Measurements from ENCODE around the gene FHOD3. TPM values are rescaled to one million over a fixed set of nuclear protein-coding genes. Genes with fewer than 3 reads are reported as not detected.
A peak's percentile ranks its signal among the peaks of the same experiment; 100 is the strongest.

FHOD3 gene
- polyA plus RNA-seq, 3 donors: 36.0 to 44.2 (median 39.2) TPM

DNA sequence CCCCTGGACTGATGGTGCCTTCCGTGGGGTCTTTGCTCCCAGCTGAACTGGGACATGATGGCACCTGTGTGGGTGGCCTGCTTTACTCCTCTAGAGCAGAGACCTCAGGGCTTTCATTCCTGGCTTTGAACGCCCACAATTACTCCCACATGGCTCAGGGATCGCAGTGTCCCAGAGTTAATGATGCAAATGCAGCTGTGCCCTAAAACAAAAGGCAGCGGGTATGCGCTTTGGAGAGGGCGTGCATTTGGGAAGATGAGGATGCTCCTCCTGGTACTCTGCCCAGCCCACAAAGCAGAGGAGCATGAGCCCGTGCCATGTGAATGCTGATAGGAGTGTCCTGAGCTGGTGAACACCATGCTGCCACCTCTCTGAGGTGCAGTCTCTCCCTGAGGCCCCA lies 173.4 kb downstream of the FHOD3 start:
- DNase-seq: no peak

DNA sequence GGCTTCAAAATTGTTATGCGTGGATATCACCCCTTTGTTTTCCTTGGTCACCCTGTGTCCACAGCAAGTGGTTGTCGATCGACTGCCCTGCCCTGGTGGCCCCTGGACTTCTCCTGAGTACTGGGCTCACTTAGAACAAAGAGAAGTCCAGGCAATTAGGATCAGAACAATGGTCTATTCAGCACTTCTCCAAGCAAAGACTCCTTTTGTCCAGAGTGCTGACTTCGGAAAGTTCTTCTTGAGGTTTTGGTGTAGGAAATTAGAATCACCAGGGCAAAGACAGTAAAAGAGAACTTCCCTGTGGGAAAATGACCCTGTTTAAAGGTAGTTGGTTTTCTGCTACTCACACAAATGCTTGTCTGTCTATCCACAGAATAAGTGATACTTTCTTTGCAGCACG lies 173.9 kb downstream of the FHOD3 start:
- no peak for DNase-seq

DNA sequence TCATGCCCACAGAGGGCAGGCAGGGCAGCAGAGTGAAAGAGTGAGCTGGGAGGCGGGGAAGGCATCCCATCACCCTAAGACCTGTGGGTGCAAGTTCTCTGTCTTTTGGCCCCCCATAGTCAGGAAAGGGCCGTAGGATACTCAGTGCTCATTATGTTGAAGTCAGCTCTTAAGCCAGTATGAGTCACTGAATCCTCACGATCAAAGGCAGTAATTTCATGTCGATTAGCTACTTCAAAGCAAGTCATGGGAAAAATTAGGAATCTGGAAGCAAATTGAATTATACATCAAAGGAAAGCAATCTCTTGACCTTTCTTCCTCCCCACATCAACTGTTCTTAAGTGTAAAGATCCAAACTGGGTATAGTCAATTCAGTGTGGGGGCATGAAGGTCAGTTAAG lies 178.9 kb downstream of the FHOD3 start:
- DNase-seq: no peak

DNA sequence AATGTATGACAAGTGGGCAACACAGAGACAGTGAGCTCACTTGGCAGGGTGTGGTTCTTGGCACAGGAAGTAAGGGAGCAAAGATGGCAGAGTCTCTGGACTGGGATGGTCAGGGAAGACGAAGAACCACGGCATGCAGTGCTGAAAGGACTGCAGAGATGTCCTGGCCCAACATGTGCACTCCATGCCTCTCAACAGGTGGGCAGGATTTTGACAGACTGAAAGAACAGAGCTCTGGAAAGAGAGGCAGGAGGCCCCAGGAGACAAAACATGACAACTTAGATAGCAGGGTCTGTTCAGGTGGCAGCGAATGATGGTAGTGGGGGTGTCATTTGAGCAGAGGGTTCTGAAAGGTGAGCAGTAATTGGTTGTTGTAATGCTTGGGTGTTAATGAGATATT lies 180.3 kb downstream of the FHOD3 start:
- DNase-seq: no peak

DNA sequence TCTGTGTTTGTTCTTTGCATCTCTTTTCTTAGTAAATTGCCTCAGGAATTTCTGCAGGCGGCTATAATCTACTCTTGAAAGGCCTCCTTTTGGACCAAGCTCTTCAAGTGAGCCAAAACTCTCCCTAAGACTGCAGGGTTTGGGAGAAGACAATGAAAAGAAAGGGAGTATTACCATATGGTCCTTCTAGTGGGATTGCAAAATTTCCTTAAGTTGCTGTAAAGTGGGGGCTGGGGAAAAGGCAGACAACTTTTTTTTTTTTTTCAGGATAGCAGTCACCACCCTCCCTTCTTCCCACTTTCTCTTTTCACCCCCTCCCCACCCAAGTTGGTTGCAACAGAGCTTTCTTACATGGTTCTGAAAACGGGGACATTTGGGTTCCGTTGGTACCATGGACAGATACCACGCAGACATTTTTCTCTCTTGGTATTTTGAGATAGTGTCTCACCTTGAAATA lies 183.7 kb downstream of the FHOD3 start:
- no peak for DNase-seq

DNA sequence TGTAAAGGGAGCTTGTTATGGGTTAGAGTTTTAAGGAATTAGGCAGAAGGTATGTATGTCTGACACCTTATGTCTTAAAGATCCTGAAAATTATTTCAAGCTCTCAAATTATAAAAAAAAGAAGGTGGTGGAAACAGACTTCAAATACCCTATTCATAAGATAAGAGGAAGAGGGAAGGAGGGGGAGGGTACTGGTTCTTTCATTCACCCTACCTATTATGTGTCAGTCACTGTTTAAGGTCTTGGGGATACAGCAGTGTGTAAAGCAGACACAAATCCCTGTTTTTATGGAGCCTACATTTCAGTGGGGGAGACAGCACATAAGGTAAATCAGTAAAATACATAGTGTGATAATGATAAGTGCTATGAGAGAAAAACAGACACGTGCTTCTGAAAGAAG lies 184.4 kb downstream of the FHOD3 start:
- no peak for DNase-seq

DNA sequence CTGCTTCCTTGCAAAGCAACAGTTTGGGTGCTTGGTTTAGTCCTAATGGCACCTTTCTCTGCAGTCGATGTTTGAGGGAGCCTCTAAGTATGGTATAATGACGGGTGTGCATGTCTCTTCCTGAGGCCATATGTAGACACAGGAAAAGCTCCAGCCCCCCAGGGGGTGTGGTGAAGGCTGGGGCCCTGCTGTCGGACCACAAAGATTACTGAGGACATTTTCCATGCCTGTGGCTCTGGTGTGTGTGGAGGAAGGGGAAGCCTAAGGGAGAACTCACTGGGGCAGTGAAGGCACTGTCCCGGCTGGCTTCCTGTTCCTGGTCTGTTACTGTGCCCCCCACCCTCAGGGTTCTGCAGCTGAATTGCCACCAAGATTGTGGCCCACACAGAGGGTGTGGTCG lies 187.1 kb downstream of the FHOD3 start:
- no peak for DNase-seq

DNA sequence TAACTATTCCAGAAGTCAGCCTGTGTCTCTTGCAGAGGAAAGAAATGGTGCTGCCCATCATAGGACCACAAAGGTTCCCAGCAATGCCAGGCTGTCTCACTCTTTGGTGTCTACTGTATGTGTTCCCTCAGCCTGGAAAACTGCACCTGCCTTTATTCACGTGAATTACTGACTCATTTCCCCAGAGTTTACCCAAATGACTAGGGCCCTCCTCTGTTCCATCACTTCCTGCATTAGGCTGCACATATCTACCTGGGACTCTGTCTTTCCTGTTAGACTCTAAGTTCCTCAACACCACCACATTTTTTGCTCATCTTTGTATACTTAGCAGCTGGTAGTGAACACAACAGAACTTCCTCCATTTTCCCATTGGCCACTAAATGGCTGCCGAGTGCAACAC lies 188.3 kb downstream of the FHOD3 start:
- no peak for DNase-seq

DNA sequence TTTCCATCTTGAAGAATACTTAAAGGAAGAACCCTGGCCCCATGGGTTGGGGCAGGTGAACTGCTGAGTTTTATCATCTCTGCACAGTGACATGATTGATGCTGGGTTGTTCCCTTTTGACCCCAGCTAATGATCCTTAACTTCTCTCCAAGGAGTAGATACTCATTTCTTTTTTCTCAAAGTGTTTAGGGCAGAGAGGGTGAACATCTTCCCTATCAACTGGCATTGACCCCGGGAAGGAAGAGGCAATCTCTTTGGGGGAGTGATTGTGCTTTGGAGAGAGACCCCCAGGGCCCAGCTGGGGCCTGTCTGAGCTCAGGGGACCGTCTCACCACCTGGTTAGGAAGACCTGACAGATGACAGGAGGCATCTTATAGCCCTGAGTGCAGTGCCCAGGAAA lies 190.6 kb downstream of the FHOD3 start:
- peak; percentile 41 for DNase-seq

DNA sequence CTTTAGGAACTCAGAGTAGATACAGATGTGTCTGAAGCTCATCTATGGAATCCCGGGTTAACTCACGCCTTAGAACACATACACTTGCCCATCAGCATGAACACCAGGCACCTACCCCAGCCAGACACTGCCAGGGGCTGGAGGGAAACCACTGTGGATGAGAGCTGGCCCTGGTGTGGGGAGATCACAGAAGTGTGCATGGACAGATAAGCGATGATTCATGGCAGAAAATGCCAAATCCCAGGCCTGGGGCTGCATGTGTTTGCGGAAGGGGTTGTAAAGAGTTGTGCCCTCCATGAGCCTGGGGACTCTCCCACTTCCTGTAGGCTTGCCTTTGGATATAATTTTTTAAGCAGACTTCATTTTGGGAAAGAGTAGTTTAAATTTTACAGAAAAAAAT lies 193.4 kb downstream of the FHOD3 start:
- no peak for DNase-seq

DNA sequence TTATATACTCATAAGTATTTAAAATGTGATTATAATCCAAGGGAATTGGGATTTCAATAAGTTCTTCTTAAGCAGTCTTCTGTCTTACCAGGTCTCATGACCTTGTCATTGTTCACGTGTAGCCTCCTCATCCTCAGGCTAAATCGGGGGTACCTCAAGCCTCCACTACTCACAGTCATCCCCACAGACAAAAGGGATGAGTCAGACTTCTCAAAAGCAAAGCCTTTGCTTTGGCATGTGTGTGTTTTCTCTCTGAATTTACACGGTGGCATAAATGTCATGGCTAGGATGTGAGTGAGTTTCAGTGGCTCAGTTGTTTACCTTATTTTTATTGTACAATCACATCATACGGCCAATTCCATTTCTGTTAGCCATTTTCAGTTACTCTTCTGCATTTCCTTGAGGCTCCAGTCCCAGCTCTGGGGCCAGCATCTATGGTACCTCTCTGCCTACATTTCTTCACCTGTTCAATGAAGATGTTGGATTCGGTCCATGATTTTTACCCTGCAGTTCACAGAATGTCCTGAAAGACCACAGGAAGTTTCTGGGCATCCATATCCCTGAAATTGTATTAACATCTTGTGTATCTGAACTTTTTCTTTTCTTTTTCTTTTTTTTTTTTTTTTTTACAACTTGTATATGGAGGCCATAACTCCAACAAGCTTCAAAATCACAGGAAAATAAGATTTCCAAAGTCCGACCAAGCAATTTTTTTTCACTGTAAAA lies 195.3 kb downstream of the FHOD3 start:
- no peak for DNase-seq

DNA sequence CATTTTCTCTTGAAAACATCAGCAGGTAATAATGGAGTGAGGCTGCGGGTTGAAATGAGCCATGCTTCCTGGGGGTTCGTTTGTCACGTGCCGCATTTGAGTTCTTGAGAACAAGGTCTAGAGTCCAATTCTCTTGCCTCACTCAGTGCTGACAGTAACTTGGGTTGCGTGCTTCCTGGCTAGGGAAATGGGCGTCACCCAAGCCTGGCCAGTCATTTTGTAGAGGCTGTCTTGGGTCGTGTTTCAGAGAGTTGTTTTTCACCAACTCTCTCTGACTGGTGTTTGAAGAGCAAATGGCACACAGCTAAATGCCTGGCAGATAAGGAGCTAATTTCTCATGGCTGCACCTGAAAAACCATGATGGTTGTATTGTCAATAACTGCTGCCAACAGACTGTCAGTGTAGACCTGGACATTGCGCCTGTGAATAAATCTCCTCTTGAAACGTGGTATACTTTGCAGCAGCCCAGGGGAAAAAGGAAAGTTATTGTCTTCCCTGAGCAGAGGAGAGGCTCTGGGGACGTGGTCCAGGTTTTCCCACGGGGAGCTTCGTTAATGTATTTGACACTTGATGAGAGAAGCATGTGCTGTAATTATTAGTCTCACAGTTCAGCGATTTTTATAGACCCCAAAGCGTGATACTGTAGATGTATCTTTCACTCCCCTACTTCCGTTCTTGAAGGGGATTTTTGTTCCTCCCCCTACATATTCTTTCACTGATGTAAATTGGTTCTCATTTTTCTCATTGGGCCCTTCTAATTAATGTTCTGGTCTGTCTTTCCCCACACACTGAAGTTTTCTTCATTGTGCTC lies 196.0 kb downstream of the FHOD3 start:
- peak; percentile 54 for DNase-seq

DNA sequence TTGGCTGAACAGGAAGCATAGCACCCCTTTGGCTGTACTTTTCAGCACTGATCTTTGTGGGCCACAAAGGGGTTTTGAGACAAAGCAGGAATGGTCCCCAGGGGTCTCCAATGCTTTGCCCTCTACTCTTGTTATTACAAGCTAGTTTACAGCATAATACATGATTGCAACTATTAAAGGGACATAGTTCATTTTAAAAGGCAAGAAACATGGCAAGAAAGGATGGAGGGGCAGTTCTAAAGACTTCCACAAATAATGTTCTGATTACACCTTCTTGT lies 196.6 kb downstream of the FHOD3 start:
- no peak for DNase-seq

DNA sequence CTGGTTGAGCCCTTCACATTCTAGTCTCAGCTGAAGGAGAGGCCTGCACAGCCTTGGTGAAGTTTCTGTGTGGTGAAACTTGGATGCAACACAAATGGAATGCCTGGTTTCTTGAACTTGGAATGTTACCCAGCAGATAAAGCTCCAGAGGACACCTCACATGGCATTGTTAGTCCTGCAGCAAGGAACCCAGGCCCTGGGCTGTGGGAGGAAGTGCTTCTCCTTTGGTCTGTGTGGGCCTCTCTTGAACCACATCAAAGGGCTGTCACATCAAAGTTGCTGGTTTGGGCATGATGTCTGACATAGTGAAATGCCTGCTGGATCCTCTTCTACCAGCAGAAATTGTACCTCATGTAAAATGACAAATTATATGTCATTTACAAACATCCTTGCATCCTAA lies 198.5 kb downstream of the FHOD3 start:
- no peak for DNase-seq

DNA sequence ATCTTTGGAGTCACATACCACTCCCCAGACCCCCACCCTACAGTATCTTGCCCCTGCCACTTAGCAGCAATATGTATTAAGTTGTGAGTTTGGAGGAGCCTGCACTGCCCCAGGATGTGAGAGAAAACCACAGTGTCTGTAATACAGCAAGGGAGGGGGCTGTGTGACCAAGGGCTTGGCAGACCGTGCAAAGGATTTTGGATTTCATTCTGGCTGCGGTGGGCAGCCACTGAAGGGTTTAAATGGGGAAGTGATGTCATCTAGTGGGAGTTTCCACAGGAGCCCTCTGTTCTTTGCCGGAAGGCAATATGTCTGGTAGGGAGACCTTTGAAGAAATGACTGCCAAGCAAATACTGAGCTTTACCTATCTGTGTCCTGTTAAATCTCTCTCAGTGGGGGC lies 202.4 kb downstream of the FHOD3 start:
- DNase-seq: no peak

DNA sequence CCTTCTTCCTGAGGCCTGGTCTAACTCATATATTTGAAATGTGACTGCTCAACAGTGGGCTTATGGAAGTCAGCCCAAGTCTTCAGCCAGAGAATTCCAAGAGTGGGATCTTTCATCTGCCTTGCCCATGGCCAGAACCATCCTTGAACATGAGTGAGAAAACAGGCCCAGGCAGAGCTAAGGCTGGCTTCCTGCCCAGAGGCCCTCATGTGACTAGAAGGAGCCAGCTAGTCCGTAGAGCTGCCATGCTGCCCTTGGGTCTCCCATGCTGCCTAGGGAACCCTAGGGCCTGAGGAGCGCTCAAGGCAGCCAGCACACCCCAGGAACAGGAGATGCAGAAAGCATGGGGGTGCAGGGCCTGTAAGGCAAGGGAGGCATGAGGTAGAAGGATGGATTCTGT lies 203.6 kb downstream of the FHOD3 start:
- DNase-seq: no peak

DNA sequence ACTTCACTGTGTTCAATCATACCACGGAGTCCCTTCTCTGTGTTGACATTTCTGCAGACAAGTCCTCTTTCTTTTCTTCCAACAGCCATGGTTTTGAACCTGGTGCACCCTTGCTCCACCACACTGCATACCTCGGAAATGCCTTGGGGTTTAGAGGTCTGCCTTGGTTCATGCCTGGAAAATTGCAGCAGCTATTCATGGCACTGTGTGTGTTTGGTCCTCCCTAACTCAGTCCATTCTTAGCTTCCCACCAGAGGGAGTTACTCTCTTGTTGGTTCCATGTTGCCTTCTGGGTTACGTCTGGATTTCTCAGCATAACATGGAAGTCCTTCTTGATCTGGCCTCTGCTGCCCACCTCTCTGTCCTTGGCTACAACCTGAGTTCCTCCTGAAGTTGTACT lies 206.0 kb downstream of the FHOD3 start:
- DNase-seq: no peak

DNA sequence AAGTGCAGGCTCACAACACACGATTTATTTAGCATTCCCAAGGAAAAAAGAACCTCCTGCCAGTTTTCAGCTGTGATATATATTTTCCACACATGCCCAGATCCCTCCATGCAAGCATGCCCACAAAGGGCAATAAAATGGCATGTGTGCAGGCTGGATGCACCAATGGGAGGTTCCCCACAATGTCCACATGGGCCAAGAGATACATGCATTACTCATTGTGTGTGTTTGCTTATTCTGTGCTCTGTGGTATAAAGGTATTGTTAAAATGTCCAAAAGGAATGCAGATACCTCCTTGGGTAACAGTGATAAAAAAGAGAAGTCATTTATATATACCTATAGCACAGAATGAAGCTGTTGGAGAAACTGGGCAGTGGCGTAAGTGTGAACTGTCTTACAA lies 207.4 kb downstream of the FHOD3 start:
- no peak for DNase-seq

DNA sequence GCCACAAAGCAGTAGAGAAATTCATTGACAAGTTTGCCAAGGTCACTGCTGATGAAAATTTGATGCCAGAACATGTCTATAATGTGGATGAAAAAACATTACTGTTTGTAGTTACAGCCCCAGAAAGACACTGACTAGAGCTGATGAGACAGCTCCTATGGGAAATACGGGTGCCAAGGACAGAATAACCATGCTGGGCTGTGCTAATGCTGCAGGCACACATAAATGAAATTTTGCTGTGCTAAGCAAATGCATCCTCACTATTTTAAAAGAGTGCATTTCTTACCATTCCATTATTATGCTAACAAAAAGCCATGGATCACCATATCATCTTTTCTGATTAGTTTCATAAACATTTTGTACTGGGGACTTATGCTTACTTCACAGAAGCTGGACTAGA lies 208.2 kb downstream of the FHOD3 start:
- DNase-seq: no peak

DNA sequence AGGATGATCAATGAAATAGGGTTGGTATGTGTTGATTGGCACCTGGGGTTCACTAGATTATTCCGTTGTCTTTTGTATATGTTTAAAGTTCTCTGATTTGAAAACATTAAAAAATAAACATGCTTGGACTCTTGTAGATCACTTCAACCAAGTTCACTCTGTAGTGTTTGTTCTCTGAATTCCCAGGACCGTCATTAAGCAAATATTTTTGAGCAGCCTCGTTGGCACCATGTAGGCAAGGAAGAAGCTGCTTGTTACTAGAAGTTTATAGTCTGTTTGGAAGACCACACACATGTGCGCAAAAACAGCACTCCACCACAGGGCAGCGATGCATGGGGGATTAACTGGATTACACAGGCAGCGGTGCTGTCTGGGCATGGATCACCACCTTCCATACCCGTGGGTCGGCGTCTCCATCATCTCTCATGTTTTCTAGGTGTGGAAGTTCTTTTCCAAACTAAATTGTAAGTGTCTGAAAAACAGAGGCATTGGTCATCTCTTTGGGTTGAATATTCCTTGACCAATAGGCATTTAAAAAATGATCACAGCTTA lies 212.2 kb downstream of the FHOD3 start:
- no peak for DNase-seq

DNA sequence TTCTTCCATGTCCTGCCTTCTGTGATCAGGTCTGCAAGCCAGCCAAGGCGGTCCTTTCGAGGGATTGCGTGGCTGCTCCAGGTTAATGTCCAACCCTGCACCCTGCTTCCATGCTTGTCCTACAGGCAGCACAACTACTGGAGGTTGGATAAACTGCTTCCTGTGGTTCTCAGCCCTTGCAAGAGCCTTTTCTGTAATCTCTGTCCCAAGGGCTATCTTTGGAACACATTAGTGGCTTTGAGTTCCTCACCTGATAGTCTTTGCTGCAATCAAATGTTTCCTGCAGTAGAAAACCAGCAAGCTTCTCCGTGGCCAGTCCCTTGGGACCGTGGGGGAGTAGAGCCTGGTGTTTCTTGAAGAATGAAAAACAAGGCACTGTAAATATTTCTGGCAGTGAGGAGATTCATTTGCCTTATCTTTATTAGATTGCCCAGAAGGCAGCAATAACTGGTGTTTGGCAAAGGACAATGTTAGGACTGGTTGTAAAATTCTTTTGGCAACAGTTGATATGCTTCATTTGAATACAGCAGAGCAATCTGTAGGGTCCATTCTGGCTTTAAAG lies 214.4 kb downstream of the FHOD3 start:
- no peak for DNase-seq

DNA sequence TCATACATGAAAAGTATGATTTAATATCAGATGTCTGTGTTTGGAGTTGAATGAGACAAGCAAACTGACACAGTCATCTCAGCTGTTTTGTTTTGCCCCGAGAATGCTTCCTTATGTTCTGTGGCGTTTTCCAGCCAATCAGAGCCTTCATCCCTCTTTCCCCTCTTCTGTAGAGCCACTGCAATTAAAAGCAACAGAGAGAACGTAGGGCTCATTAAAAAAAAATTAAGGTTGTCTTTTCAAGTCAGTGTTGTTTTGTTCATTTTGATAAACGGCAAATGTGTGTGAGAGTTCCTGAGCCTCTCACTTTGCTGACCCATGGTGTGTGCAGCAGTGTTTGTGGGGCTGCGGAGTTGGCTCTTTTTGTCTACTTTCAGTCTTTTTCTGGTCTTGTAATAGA lies 216.0 kb downstream of the FHOD3 start:
- no peak for DNase-seq

DNA sequence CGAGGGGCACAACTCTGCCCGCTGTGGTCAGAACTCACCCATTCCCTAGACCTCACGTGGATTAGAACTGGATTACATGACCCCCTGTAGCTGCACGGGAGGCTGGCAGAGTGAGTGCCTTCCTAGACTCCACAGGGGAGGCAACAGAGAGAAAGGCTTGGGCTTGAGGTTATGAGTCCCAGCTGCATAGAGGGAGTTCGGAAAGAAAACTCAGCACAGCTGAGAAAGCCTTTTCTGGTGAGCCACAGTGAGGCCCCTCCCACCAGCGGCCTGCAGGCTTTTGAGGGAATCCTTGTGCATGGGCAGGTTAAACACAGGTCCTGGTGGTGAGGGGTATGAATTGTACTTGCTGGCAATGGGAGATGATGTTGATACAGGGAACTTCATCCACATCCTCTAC lies 217.3 kb downstream of the FHOD3 start:
- DNase-seq: no peak

Measured in renal pelvis (tissue), 4 donors.